Keratinocyte (primary cell): ENCODE data around the gene SPATA13. TPM values are rescaled to one million over a fixed set of nuclear protein-coding genes. Genes with fewer than 3 reads are reported as not detected.

Experiments
- DNase-seq: peaks from one replicate; pipeline ENCODE4 v3.0.0-alpha.2; 2011; ENCODE audit warnings: low read depth, missing footprints, low spot score
- FAIRE-seq: peaks from 2 replicates; lab custom pipeline; 2011; peaks lifted over from hg19 to GRCh38; lab: Jason Lieb, UNC
- H2AFZ ChIP-seq: 2 replicates; pipeline ENCODE4 v1.6.0; 2012; ENCODE audit warnings: low read length, control low read depth, inconsistent platforms; ENCODE audit not compliant: control insufficient read depth
- H3K27ac ChIP-seq: 2 replicates; pipeline ENCODE4 v1.5.1; 2011; ENCODE audit warnings: low read length; ENCODE audit not compliant: control insufficient read depth, insufficient read depth
- H3K27me3 ChIP-seq: 3 replicates; pipeline ENCODE4 v1.6.0; 2011; ENCODE audit warnings: low read length; ENCODE audit not compliant: control insufficient read depth, insufficient read depth; ENCODE audit errors: extremely low read depth
- H3K36me3 ChIP-seq, 2 experiments: 2 replicates in 1 of 2; 3 replicates in 1 of 2; pipeline ENCODE4 v1.5.1; 2011; ENCODE audit warnings: low read length in 2 of 2, mild to moderate bottlenecking in 1 of 2; ENCODE audit not compliant: control insufficient read depth in 2 of 2, insufficient read depth in 2 of 2; ENCODE audit errors: extremely low read depth in 1 of 2
- H3K4me1 ChIP-seq: 3 replicates; pipeline ENCODE4 v1.5.1; 2011; ENCODE audit warnings: low read length; ENCODE audit not compliant: control insufficient read depth, insufficient read depth; ENCODE audit errors: extremely low read depth
- H3K4me2 ChIP-seq: 3 replicates; pipeline ENCODE4 v1.6.0; 2011; ENCODE audit warnings: low read depth, low read length; ENCODE audit not compliant: control insufficient read depth, insufficient read depth; ENCODE audit errors: extremely low read depth
- H3K4me3 ChIP-seq, 3 experiments: fragments of 200-600 bp in 1 of 3; sonication (generic) in 1 of 3; 2 replicates in 2 of 3; 3 replicates in 1 of 3; pipeline ENCODE4 v1.5.1; 2011 to 2016; ENCODE audit warnings: low read length in 3 of 3, mild to moderate bottlenecking in 3 of 3, control low read depth in 2 of 3, inconsistent platforms in 1 of 3, low read depth in 1 of 3, mixed read lengths in 1 of 3, mixed run types in 1 of 3, moderate library complexity in 1 of 3; ENCODE audit not compliant: control insufficient read depth in 2 of 3, insufficient read depth in 2 of 3; ENCODE audit errors: extremely low read depth in 1 of 3
- H3K79me2 ChIP-seq: 2 replicates; pipeline ENCODE4 v1.6.0; 2012; ENCODE audit warnings: low read length; ENCODE audit not compliant: control insufficient read depth, insufficient read depth
- H3K9ac ChIP-seq: 3 replicates; pipeline ENCODE4 v1.6.0; 2011; ENCODE audit warnings: low read length; ENCODE audit not compliant: control insufficient read depth, insufficient read depth; ENCODE audit errors: extremely low read depth
- H3K9me1 ChIP-seq: 3 replicates; pipeline ENCODE4 v1.6.0; 2011; ENCODE audit warnings: low read length; ENCODE audit not compliant: control insufficient read depth, insufficient read depth; ENCODE audit errors: extremely low read depth
- H3K9me3 ChIP-seq: 2 replicates; pipeline ENCODE4 v1.5.1; 2012; ENCODE audit warnings: low read depth, low read length; ENCODE audit not compliant: control insufficient read depth
- H4K20me1 ChIP-seq: 3 replicates; pipeline ENCODE4 v1.6.0; 2011; ENCODE audit warnings: low read length; ENCODE audit not compliant: control insufficient read depth, insufficient read depth; ENCODE audit errors: extremely low read depth
- EZH2 ChIP-seq: IDR thresholded peaks from one replicate; pipeline ENCODE4 v1.6.1; 2012; ENCODE audit warnings: inconsistent platforms, mild to moderate bottlenecking, low read length, moderate library complexity
- dilution Hi-C: fragments of 300-500 bp; cut with MboI; formaldehyde crosslinking; loops from one replicate; pipeline ENCODE4 v1.7.0; 2020; ENCODE audit warnings: low sequenced_read_pairs; ENCODE audit not compliant: extremely low pct_ligation_motif_present
- polyA plus RNA-seq, 5 experiments: library from polyadenylated mRNA; depleted of rRNA in 3 of 5; stranded (reverse) in 3 of 5; stranded (forward) in 1 of 5; unstranded in 1 of 5; fragments of >200 nt; gene quantifications; 1 replicate in 1 of 5; 2 replicates in 3 of 5; 3 replicates in 1 of 5; pipeline versions ENCODE4 v1.2.1 to v1.2.3, GENCODE V29; 2011 to 2012; ENCODE audit warnings: missing spikeins in 2 of 5, low read depth in 1 of 5, low replicate concordance in 1 of 5
- TF ChIP-seq, protein P1 (sequence below), 3 experiments: IDR thresholded peaks in 1 of 3; conservative IDR thresholded peaks in 1 of 3; optimal IDR thresholded peaks in 1 of 3; 2 replicates in 2 of 3; 3 replicates in 1 of 3; pipeline versions ENCODE3 to v1.5.1; 2011; ENCODE audit warnings: low read length in 3 of 3, mild to moderate bottlenecking in 3 of 3, moderate library complexity in 2 of 3, control low read depth in 1 of 3, inconsistent platforms in 1 of 3; ENCODE audit not compliant: insufficient read depth in 2 of 3; ENCODE audit errors: extremely low read depth in 1 of 3

Gene SPATA13
- polyA plus RNA-seq, 1 donor (not counting 4 experiments of a cell fraction or from before 2014, with no cell fraction given), result 1.2 TPM

DNA sequence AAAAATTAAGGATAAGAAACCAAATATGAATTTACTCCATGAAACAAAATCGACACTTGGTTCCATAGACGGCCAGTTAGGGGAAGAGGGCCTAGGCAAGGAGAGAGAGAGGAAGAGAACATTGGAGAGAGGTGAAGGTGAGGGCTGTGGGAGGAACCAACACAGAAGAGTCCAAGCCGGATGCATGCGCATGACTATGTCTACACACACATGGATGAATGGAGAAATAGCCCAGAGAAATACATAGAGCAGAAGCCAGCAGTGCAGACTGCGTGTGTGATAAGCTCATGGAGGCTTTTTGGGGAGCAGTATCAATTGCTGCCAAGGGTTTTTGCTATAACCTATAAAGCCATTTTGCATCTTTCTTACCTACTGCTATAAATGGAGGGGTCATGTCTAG lies 81.6 kb downstream of the SPATA13 start:
- H3K9me3 ChIP-seq, result no peaks in the 10 kb centered on the region
- dilution Hi-C loops, result no loop called here
- no peaks in the 10 kb centered on the region for H4K20me1 ChIP-seq
- no peaks in the 10 kb centered on the region for H3K27me3 ChIP-seq
- H3K9me1 ChIP-seq, result no peaks in the 10 kb centered on the region
- TF ChIP-seq EZH2, result no peak
- TF ChIP-seq, protein P1, sequence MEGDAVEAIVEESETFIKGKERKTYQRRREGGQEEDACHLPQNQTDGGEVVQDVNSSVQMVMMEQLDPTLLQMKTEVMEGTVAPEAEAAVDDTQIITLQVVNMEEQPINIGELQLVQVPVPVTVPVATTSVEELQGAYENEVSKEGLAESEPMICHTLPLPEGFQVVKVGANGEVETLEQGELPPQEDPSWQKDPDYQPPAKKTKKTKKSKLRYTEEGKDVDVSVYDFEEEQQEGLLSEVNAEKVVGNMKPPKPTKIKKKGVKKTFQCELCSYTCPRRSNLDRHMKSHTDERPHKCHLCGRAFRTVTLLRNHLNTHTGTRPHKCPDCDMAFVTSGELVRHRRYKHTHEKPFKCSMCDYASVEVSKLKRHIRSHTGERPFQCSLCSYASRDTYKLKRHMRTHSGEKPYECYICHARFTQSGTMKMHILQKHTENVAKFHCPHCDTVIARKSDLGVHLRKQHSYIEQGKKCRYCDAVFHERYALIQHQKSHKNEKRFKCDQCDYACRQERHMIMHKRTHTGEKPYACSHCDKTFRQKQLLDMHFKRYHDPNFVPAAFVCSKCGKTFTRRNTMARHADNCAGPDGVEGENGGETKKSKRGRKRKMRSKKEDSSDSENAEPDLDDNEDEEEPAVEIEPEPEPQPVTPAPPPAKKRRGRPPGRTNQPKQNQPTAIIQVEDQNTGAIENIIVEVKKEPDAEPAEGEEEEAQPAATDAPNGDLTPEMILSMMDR (optimal IDR thresholded peaks at IDR 0.05 in 1 of 3, IDR thresholded peaks at IDR 0.05 in 1 of 3, conservative IDR thresholded peaks at IDR 0.05 in 1 of 3; ENCODE audit: extremely low read depth in 1 of 3, insufficient read depth in 2 of 3, low read length in 3 of 3), result no peak
- no peak overlapping the region for H3K4me2 ChIP-seq
- H3K4me3 ChIP-seq, result no peak overlapping the region
- FAIRE-seq (no peak), DNase-seq (no peak)
- H3K79me2 ChIP-seq, result no peaks in the 10 kb centered on the region
- H3K27ac ChIP-seq, result no peak overlapping the region
- H3K4me1 ChIP-seq, result no peaks in the 10 kb centered on the region
- H3K9ac ChIP-seq, result no peak overlapping the region
- H2AFZ ChIP-seq, result no peak overlapping the region
- no peaks in the 10 kb centered on the region for H3K36me3 ChIP-seq

DNA sequence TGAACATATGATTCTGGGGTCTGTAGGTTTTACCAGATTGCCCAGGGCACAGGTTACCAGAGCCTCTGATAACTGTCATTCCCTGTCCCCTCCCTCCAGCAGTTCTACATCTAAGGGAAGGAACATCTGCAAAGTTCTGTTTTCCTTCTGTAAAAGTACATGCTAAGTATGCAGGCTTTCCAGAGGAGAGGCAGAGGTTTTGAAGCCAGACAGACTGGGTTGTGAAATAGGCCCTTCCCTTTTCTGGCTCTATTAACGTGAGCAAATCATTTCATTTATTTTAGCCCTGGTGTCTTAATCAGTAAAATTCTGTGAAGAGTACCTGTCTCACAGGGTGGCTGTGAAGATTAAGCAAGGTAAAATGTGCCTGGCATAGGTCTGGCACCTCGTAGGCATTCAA lies 82.8 kb downstream of the SPATA13 start:
- H3K27me3 ChIP-seq, result no peaks in the 10 kb centered on the region
- H3K9ac ChIP-seq, result no peak overlapping the region
- H3K79me2 ChIP-seq, result no peaks in the 10 kb centered on the region
- H2AFZ ChIP-seq, result no peak overlapping the region
- no peaks in the 10 kb centered on the region for H3K4me1 ChIP-seq
- FAIRE-seq (no peak), DNase-seq (no peak)
- dilution Hi-C loops, result no loop called here
- TF ChIP-seq EZH2, result no peak
- TF ChIP-seq, protein P1 (optimal IDR thresholded peaks at IDR 0.05 in 1 of 3, IDR thresholded peaks at IDR 0.05 in 1 of 3, conservative IDR thresholded peaks at IDR 0.05 in 1 of 3; ENCODE audit: extremely low read depth in 1 of 3, insufficient read depth in 2 of 3, low read length in 3 of 3), result no peak
- no peak overlapping the region for H3K27ac ChIP-seq
- H3K9me1 ChIP-seq, result no peaks in the 10 kb centered on the region
- H3K4me3 ChIP-seq, result no peak overlapping the region
- no peaks in the 10 kb centered on the region for H3K9me3 ChIP-seq
- no peaks in the 10 kb centered on the region for H4K20me1 ChIP-seq
- H3K36me3 ChIP-seq, result no peaks in the 10 kb centered on the region
- H3K4me2 ChIP-seq, result no peak overlapping the region
